Peyer's patch (tissue), 4 donors: Measurements from ENCODE around the gene SGSM2. TPM values are rescaled to one million over a fixed set of nuclear protein-coding genes. Genes with fewer than 3 reads are reported as not detected.

ENCODE experiments used
- DNase-seq, 3 donors: peaks; one replicate each; pipeline ENCODE4 v3.0.0-alpha.2; 2017 to 2019
- H3K27ac ChIP-seq, 4 donors: fragments of 200-600 bp; sonication (generic); one replicate each; pipeline ENCODE4 v1.5.1; 2016 to 2019
- H3K27me3 ChIP-seq, 2 donors: fragments of 200-600 bp; sonication (generic); one replicate each; pipeline ENCODE4 v1.5.1; 2019
- H3K36me3 ChIP-seq, 3 donors: fragments of 200-600 bp; sonication (generic); one replicate each; pipeline ENCODE4 v1.5.1; 2016 to 2019
- H3K4me1 ChIP-seq, 4 donors: fragments of 200-600 bp; sonication (generic); one replicate each; pipeline ENCODE4 v1.5.1; 2016 to 2019
- H3K4me3 ChIP-seq, 4 donors: fragments of 200-600 bp; sonication (generic); 1 replicate in 3 of 4; 2 replicates in 1 of 4; pipeline ENCODE4 v1.5.1; 2016 to 2019; ENCODE audit warnings: mild to moderate bottlenecking in 1 of 4
- H3K9me3 ChIP-seq, 4 donors: fragments of 200-600 bp; sonication (generic); one replicate each; pipeline ENCODE4 v1.5.1; 2016 to 2019; ENCODE audit warnings: mild to moderate bottlenecking in 1 of 4
- CTCF ChIP-seq, 6 experiments: fragments of 450-650 bp in 4 of 6; fragments of 200-600 bp in 2 of 6; sonication (generic) in 1 of 6; IDR thresholded peaks; one replicate each; pipeline ENCODE4 v1.5.1; 2017 to 2019; ENCODE audit warnings: antibody characterized with exemption in 6 of 6, mild to moderate bottlenecking in 3 of 6, moderate library complexity in 1 of 6
- POLR2A ChIP-seq, 2 donors: fragments of 450-650 bp; IDR thresholded peaks; one replicate each; pipeline ENCODE4 v1.5.1; 2017; ENCODE audit warnings: antibody characterized with exemption in 2 of 2, mild to moderate bottlenecking in 2 of 2, moderate library complexity in 2 of 2
- total RNA-seq, 4 donors: library from RNA; depleted of rRNA; stranded (reverse); fragments of >200 nt; gene quantifications; one replicate each; pipeline ENCODE4 v1.1.0, GENCODE V29; 2016

SGSM2 gene
- total RNA-seq, 4 donors from 2014 or later, result 48.5 to 151 (median 113) TPM

GRCh38 chr17:2297023-2297422, 40.3 kb upstream of the SGSM2 start:
- Histone ChIP-seq H3K4me3 (no peak overlapping the region), H3K4me1 (peaks cover 0 to 14% (median 2%) of the 10 kb centered on the region in 4 donors), H3K9me3 (no peaks in the 10 kb centered on the region), H3K27ac (no peak overlapping the region), H3K27me3 (no peaks in the 10 kb centered on the region), H3K36me3 (peaks cover 0 to 77% (median 0%) of the 10 kb centered on the region in 3 donors)
- DNase-seq, result no peak
- TF ChIP-seq POLR2A (IDR thresholded peaks at IDR 0.05) (no peak), CTCF (IDR thresholded peaks at IDR 0.05) (no peak)

GRCh38 chr17:2299136-2299535, 38.2 kb upstream of the SGSM2 start:
- no peaks in the 10 kb centered on the region for H3K27me3 ChIP-seq
- no peaks in the 10 kb centered on the region for H3K9me3 ChIP-seq
- no peak overlapping the region for H3K27ac ChIP-seq
- DNase-seq, result no peak
- TF ChIP-seq POLR2A (IDR thresholded peaks at IDR 0.05), result no peak
- no peak for TF ChIP-seq CTCF (IDR thresholded peaks at IDR 0.05)
- H3K36me3 ChIP-seq, result peaks cover 0 to 56% (median 0%) of the 10 kb centered on the region in 3 donors
- no peak overlapping the region for H3K4me3 ChIP-seq
- peaks cover 0 to 22% (median 6%) of the 10 kb centered on the region in 4 donors for H3K4me1 ChIP-seq

DNA sequence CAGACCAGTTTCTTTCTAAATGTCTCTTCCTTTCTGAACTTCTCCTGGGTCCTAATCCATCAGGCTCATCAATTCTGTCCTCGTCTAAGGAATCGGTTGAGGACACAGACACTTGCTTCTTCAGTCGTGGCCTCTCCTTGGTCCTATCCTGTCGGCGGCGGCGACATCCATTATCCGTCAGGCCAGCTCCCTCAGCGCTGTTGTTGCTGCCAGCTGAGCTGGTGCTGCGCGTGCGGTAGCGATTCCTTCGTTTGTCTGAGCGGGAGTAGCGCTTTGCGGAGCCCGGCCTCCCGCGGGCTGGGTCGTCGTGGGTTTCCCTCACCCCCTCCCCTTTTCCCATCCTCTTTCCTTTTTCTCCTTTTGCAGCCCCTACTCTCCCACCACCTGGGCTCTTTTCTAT, 37.5 kb upstream of the SGSM2 start:
- no peak for DNase-seq
- Histone ChIP-seq H3K36me3 (peaks cover 0 to 52% (median 0%) of the 10 kb centered on the region in 3 donors), H3K4me3 (no peak overlapping the region), H3K4me1 (peaks cover 0 to 26% (median 6%) of the 10 kb centered on the region in 4 donors), H3K27me3 (no peaks in the 10 kb centered on the region), H3K27ac (no peak overlapping the region), H3K9me3 (no peaks in the 10 kb centered on the region)
- TF ChIP-seq CTCF (IDR thresholded peaks at IDR 0.05), result no peak
- TF ChIP-seq POLR2A (IDR thresholded peaks at IDR 0.05), result no peak

- no peak for TF ChIP-seq POLR2A (IDR thresholded peaks at IDR 0.05)
- no peak for TF ChIP-seq CTCF (IDR thresholded peaks at IDR 0.05)
- no peaks in the 10 kb centered on the region for H3K27me3 ChIP-seq
- peaks cover 0 to 26% (median 6%) of the 10 kb centered on the region in 4 donors for H3K4me1 ChIP-seq
- peak overlapping the region; percentile 85 to 98 (median 95) for H3K27ac ChIP-seq
- peak overlapping the region; percentile 87 to 99 (median 90) for H3K4me3 ChIP-seq
- no peak for DNase-seq
- no peaks in the 10 kb centered on the region for H3K9me3 ChIP-seq
- peaks cover 0 to 22% (median 0%) of the 10 kb centered on the region in 3 donors for H3K36me3 ChIP-seq
Measured at GRCh38 chr17:2302778-2303203, 34.5 kb upstream of the SGSM2 start.

GRCh38 chr17:2303204-2304188, 33.8 kb upstream of the SGSM2 start, which contains the start of the genes SMG6 and SRR:
TSS of gene SMG6 (minus strand) at chr17:2303785. CDS start at chr17:2303720, 65 bp downstream.
TSS of gene SRR (plus strand) at chr17:2303950. CDS start at chr17:2315561, 11,611 bp downstream.
- Histone ChIP-seq H3K9me3 (no peaks in the 10 kb centered on the region), H3K36me3 (peaks cover 0 to 20% (median 0%) of the 10 kb centered on the region in 3 donors), H3K4me1 (peaks cover 0 to 26% (median 6%) of the 10 kb centered on the region in 4 donors), H3K27me3 (no peaks in the 10 kb centered on the region), H3K4me3 (peak within 1 kb of the TSS; percentile 87 to 99 (median 90)), H3K27ac (peak within 1 kb of the TSS; percentile 85 to 98 (median 95))
- peak; percentile 89 to 96 (median 96) for DNase-seq
- TF ChIP-seq CTCF (IDR thresholded peaks at IDR 0.05) (no peak), POLR2A (IDR thresholded peaks at IDR 0.05) (peak; percentile 47 to 52)
